PC-9 (cell line): ENCODE data around the gene EIF4G2.

Experiments used
- EZH2 ChIP-seq: fragments of 200-600 bp; sonication (generic); IDR thresholded peaks from 2 replicates; pipeline ENCODE4 v1.8.0; 2017; ENCODE audit warnings: antibody characterized with exemption, low read depth
- TF ChIP-seq, protein P1 (sequence below): fragments of 200-600 bp; sonication (generic); conservative IDR thresholded peaks from 2 replicates; pipeline ENCODE4 v1.6.1; 2017; ENCODE audit warnings: mixed run types, antibody characterized with exemption, mild to moderate bottlenecking, moderate library complexity

DNA sequence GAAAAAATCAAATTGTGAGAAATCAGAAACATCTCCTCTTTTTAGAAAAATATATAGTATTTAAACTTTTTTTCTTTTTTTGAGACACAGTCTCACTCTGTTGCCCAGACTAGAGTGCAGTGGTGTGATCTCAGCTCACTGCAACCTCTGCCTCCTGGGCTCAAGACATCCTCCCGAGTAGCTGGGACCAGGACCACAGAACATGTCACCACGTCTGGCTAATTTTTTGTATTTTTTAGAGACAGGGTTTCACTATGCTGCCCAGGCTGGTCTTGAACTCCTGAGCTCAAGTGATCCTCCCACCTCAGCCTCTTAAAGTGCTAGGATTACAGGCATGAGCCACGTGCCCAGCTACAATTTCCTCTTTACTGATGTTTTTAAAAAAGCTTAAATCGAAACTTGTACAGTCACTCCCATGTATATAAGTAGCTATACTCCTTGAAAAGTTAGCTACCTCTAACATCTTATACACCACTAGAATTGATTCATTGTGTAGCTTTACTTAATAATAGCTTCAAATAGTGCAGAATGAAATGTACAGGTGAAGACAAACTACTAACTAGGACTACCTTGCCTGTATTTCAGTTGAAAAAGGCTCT is 10.3 kb downstream of the EIF4G2 start:
- TF ChIP-seq, protein P1, sequence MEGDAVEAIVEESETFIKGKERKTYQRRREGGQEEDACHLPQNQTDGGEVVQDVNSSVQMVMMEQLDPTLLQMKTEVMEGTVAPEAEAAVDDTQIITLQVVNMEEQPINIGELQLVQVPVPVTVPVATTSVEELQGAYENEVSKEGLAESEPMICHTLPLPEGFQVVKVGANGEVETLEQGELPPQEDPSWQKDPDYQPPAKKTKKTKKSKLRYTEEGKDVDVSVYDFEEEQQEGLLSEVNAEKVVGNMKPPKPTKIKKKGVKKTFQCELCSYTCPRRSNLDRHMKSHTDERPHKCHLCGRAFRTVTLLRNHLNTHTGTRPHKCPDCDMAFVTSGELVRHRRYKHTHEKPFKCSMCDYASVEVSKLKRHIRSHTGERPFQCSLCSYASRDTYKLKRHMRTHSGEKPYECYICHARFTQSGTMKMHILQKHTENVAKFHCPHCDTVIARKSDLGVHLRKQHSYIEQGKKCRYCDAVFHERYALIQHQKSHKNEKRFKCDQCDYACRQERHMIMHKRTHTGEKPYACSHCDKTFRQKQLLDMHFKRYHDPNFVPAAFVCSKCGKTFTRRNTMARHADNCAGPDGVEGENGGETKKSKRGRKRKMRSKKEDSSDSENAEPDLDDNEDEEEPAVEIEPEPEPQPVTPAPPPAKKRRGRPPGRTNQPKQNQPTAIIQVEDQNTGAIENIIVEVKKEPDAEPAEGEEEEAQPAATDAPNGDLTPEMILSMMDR: no peak
- TF ChIP-seq EZH2: no peak
